ENCODE results near the gene TFEC. TPM values are rescaled to one million over a fixed set of nuclear protein-coding genes. Genes with fewer than 3 reads are reported as not detected.

Gene TFEC
- total RNA-seq, 1 donor from 2014 or later = 2.1 TPM

GRCh38 chr7:115968171-115968570 lies 62.4 kb downstream of the TFEC start:
- no peak overlapping the region for H3K9ac ChIP-seq (ENCODE audit: low read depth in 1 of 3, low read length in 3 of 3)
- no peaks in the 10 kb centered on the region for H3K36me3 ChIP-seq (ENCODE audit: control insufficient read depth in 3 of 3, insufficient read depth in 3 of 3, low read length in 3 of 3)
- H3K27ac ChIP-seq (ENCODE audit: low read depth, low read length) = no peak overlapping the region
- H3K9me3 ChIP-seq (ENCODE audit: control insufficient read depth in 3 of 3, low read length in 3 of 3) = no peaks in the 10 kb centered on the region
- no peak overlapping the region for H3K4me3 ChIP-seq (ENCODE audit: low read length in 3 of 3)
- no peaks in the 10 kb centered on the region for H3K27me3 ChIP-seq (ENCODE audit: control insufficient read depth in 3 of 3, insufficient read depth in 3 of 3, low read length in 3 of 3)
- H3K4me1 ChIP-seq (ENCODE audit: control insufficient read depth in 3 of 3, insufficient read depth in 3 of 3, low read length in 3 of 3) = no peaks in the 10 kb centered on the region

- H3K4me3 ChIP-seq (ENCODE audit: low read length in 3 of 3) = no peak overlapping the region
- no peaks in the 10 kb centered on the region for H3K9me3 ChIP-seq (ENCODE audit: control insufficient read depth in 3 of 3, low read length in 3 of 3)
- no peak overlapping the region for H3K9ac ChIP-seq (ENCODE audit: low read depth in 1 of 3, low read length in 3 of 3)
- no peaks in the 10 kb centered on the region for H3K4me1 ChIP-seq (ENCODE audit: control insufficient read depth in 3 of 3, insufficient read depth in 3 of 3, low read length in 3 of 3)
- H3K27ac ChIP-seq (ENCODE audit: low read depth, low read length) = no peak overlapping the region
- no peaks in the 10 kb centered on the region for H3K36me3 ChIP-seq (ENCODE audit: control insufficient read depth in 3 of 3, insufficient read depth in 3 of 3, low read length in 3 of 3)
- H3K27me3 ChIP-seq (ENCODE audit: control insufficient read depth in 3 of 3, insufficient read depth in 3 of 3, low read length in 3 of 3) = no peaks in the 10 kb centered on the region
Measured at GRCh38 chr7:115965796-115966475, 64.6 kb downstream of the TFEC start.

- no peaks in the 10 kb centered on the region for H3K36me3 ChIP-seq (ENCODE audit: control insufficient read depth in 3 of 3, insufficient read depth in 3 of 3, low read length in 3 of 3)
- H3K27me3 ChIP-seq (ENCODE audit: control insufficient read depth in 3 of 3, insufficient read depth in 3 of 3, low read length in 3 of 3) = no peaks in the 10 kb centered on the region
- H3K9me3 ChIP-seq (ENCODE audit: control insufficient read depth in 3 of 3, low read length in 3 of 3) = no peaks in the 10 kb centered on the region
- no peak overlapping the region for H3K9ac ChIP-seq (ENCODE audit: low read depth in 1 of 3, low read length in 3 of 3)
- no peaks in the 10 kb centered on the region for H3K4me1 ChIP-seq (ENCODE audit: control insufficient read depth in 3 of 3, insufficient read depth in 3 of 3, low read length in 3 of 3)
- H3K4me3 ChIP-seq (ENCODE audit: low read length in 3 of 3) = no peak overlapping the region
- H3K27ac ChIP-seq (ENCODE audit: low read depth, low read length) = no peak overlapping the region
Measured at GRCh38 chr7:115965236-115965635, 65.3 kb downstream of the TFEC start.

- H3K36me3 ChIP-seq (ENCODE audit: control insufficient read depth in 3 of 3, insufficient read depth in 3 of 3, low read length in 3 of 3) = no peaks in the 10 kb centered on the region
- no peaks in the 10 kb centered on the region for H3K9me3 ChIP-seq (ENCODE audit: control insufficient read depth in 3 of 3, low read length in 3 of 3)
- no peak overlapping the region for H3K4me3 ChIP-seq (ENCODE audit: low read length in 3 of 3)
- no peak overlapping the region for H3K9ac ChIP-seq (ENCODE audit: low read depth in 1 of 3, low read length in 3 of 3)
- no peak overlapping the region for H3K27ac ChIP-seq (ENCODE audit: low read depth, low read length)
- H3K4me1 ChIP-seq (ENCODE audit: control insufficient read depth in 3 of 3, insufficient read depth in 3 of 3, low read length in 3 of 3) = no peaks in the 10 kb centered on the region
- no peaks in the 10 kb centered on the region for H3K27me3 ChIP-seq (ENCODE audit: control insufficient read depth in 3 of 3, insufficient read depth in 3 of 3, low read length in 3 of 3)
Measured at GRCh38 chr7:115964799-115965198, 65.8 kb downstream of the TFEC start.

GRCh38 chr7:115962340-115962739 lies 68.2 kb downstream of the TFEC start:
- no peak overlapping the region for H3K4me3 ChIP-seq (ENCODE audit: low read length in 3 of 3)
- no peaks in the 10 kb centered on the region for H3K4me1 ChIP-seq (ENCODE audit: control insufficient read depth in 3 of 3, insufficient read depth in 3 of 3, low read length in 3 of 3)
- H3K27me3 ChIP-seq (ENCODE audit: control insufficient read depth in 3 of 3, insufficient read depth in 3 of 3, low read length in 3 of 3) = no peaks in the 10 kb centered on the region
- H3K9me3 ChIP-seq (ENCODE audit: control insufficient read depth in 3 of 3, low read length in 3 of 3) = no peaks in the 10 kb centered on the region
- H3K36me3 ChIP-seq (ENCODE audit: control insufficient read depth in 3 of 3, insufficient read depth in 3 of 3, low read length in 3 of 3) = no peaks in the 10 kb centered on the region
- H3K9ac ChIP-seq (ENCODE audit: low read depth in 1 of 3, low read length in 3 of 3) = no peak overlapping the region
- H3K27ac ChIP-seq (ENCODE audit: low read depth, low read length) = no peak overlapping the region

GRCh38 chr7:115953592-115954255 lies 76.8 kb downstream of the TFEC start:
- Histone ChIP-seq H3K27me3 (ENCODE audit: control insufficient read depth in 3 of 3, insufficient read depth in 3 of 3, low read length in 3 of 3) (no peaks in the 10 kb centered on the region), H3K9me3 (ENCODE audit: control insufficient read depth in 3 of 3, low read length in 3 of 3) (no peaks in the 10 kb centered on the region), H3K4me1 (ENCODE audit: control insufficient read depth in 3 of 3, insufficient read depth in 3 of 3, low read length in 3 of 3) (no peaks in the 10 kb centered on the region), H3K36me3 (ENCODE audit: control insufficient read depth in 3 of 3, insufficient read depth in 3 of 3, low read length in 3 of 3) (no peaks in the 10 kb centered on the region), H3K4me3 (ENCODE audit: low read length in 3 of 3) (no peak overlapping the region), H3K9ac (ENCODE audit: low read depth in 1 of 3, low read length in 3 of 3) (no peak overlapping the region), H3K27ac (ENCODE audit: low read depth, low read length) (no peak overlapping the region)

GRCh38 chr7:115952832-115953231 lies 77.7 kb downstream of the TFEC start:
- Histone ChIP-seq H3K36me3 (ENCODE audit: control insufficient read depth in 3 of 3, insufficient read depth in 3 of 3, low read length in 3 of 3) (no peaks in the 10 kb centered on the region), H3K4me3 (ENCODE audit: low read length in 3 of 3) (no peak overlapping the region), H3K4me1 (ENCODE audit: control insufficient read depth in 3 of 3, insufficient read depth in 3 of 3, low read length in 3 of 3) (no peaks in the 10 kb centered on the region), H3K27me3 (ENCODE audit: control insufficient read depth in 3 of 3, insufficient read depth in 3 of 3, low read length in 3 of 3) (no peaks in the 10 kb centered on the region), H3K9ac (ENCODE audit: low read depth in 1 of 3, low read length in 3 of 3) (no peak overlapping the region), H3K27ac (ENCODE audit: low read depth, low read length) (no peak overlapping the region), H3K9me3 (ENCODE audit: control insufficient read depth in 3 of 3, low read length in 3 of 3) (no peaks in the 10 kb centered on the region)

- H3K4me1 ChIP-seq (ENCODE audit: control insufficient read depth in 3 of 3, insufficient read depth in 3 of 3, low read length in 3 of 3) = no peaks in the 10 kb centered on the region
- H3K9ac ChIP-seq (ENCODE audit: low read depth in 1 of 3, low read length in 3 of 3) = no peak overlapping the region
- H3K36me3 ChIP-seq (ENCODE audit: control insufficient read depth in 3 of 3, insufficient read depth in 3 of 3, low read length in 3 of 3) = no peaks in the 10 kb centered on the region
- H3K27me3 ChIP-seq (ENCODE audit: control insufficient read depth in 3 of 3, insufficient read depth in 3 of 3, low read length in 3 of 3) = no peaks in the 10 kb centered on the region
- no peaks in the 10 kb centered on the region for H3K9me3 ChIP-seq (ENCODE audit: control insufficient read depth in 3 of 3, low read length in 3 of 3)
- H3K4me3 ChIP-seq (ENCODE audit: low read length in 3 of 3) = no peak overlapping the region
- no peak overlapping the region for H3K27ac ChIP-seq (ENCODE audit: low read depth, low read length)
Measured at GRCh38 chr7:115951547-115951946, 79.0 kb downstream of the TFEC start.

GRCh38 chr7:115941703-115942268 lies 88.8 kb downstream of the TFEC start:
- Histone ChIP-seq H3K4me1 (ENCODE audit: control insufficient read depth in 3 of 3, insufficient read depth in 3 of 3, low read length in 3 of 3) (no peaks in the 10 kb centered on the region), H3K9ac (ENCODE audit: low read depth in 1 of 3, low read length in 3 of 3) (no peak overlapping the region), H3K4me3 (ENCODE audit: low read length in 3 of 3) (no peak overlapping the region), H3K27me3 (ENCODE audit: control insufficient read depth in 3 of 3, insufficient read depth in 3 of 3, low read length in 3 of 3) (no peaks in the 10 kb centered on the region), H3K9me3 (ENCODE audit: control insufficient read depth in 3 of 3, low read length in 3 of 3) (no peaks in the 10 kb centered on the region), H3K27ac (ENCODE audit: low read depth, low read length) (no peak overlapping the region), H3K36me3 (ENCODE audit: control insufficient read depth in 3 of 3, insufficient read depth in 3 of 3, low read length in 3 of 3) (no peaks in the 10 kb centered on the region)

- Histone ChIP-seq H3K27ac (ENCODE audit: low read depth, low read length) (no peak overlapping the region), H3K4me3 (ENCODE audit: low read length in 3 of 3) (no peak overlapping the region), H3K36me3 (ENCODE audit: control insufficient read depth in 3 of 3, insufficient read depth in 3 of 3, low read length in 3 of 3) (no peaks in the 10 kb centered on the region), H3K4me1 (ENCODE audit: control insufficient read depth in 3 of 3, insufficient read depth in 3 of 3, low read length in 3 of 3) (no peaks in the 10 kb centered on the region), H3K9ac (ENCODE audit: low read depth in 1 of 3, low read length in 3 of 3) (no peak overlapping the region), H3K27me3 (ENCODE audit: control insufficient read depth in 3 of 3, insufficient read depth in 3 of 3, low read length in 3 of 3) (no peaks in the 10 kb centered on the region), H3K9me3 (ENCODE audit: control insufficient read depth in 3 of 3, low read length in 3 of 3) (no peaks in the 10 kb centered on the region)
Measured at GRCh38 chr7:115940460-115941060, 90.0 kb downstream of the TFEC start.
